ENCODE data around the gene ASTN2.

Gene ASTN2

GRCh38 chr9:117414906-117415331 lies at the start of gene ASTN2:
TSS of gene ASTN2 (minus strand) at chr9:117415057. CDS start at chr9:117414938, 119 bp downstream.
- Mint-ChIP-seq H3K4me1 (ENCODE audit: low read depth) (peaks cover 2% of the 10 kb centered on the region), H3K9me3 (no peaks in the 10 kb centered on the region), H3K27me3 (ENCODE audit: low read depth) (peaks cover 33% of the 10 kb centered on the region), H3K4me3 (no peak within 1 kb of the TSS), H3K27ac (no peak within 1 kb of the TSS), H3K36me3 (ENCODE audit: low read depth) (no peaks in the 10 kb centered on the region)

- no peaks in the 10 kb centered on the region for H3K9me3 Mint-ChIP-seq
- H3K27me3 Mint-ChIP-seq (ENCODE audit: low read depth): no peaks in the 10 kb centered on the region
- no peaks in the 10 kb centered on the region for H3K4me1 Mint-ChIP-seq (ENCODE audit: low read depth)
- H3K36me3 Mint-ChIP-seq (ENCODE audit: low read depth): no peaks in the 10 kb centered on the region
- no peak overlapping the region for H3K4me3 Mint-ChIP-seq
- H3K27ac Mint-ChIP-seq: no peak overlapping the region
Measured at GRCh38 chr9:117462861-117463260, 48.0 kb upstream of the ASTN2 start.

- no peaks in the 10 kb centered on the region for H3K27me3 Mint-ChIP-seq (ENCODE audit: low read depth)
- no peaks in the 10 kb centered on the region for H3K36me3 Mint-ChIP-seq (ENCODE audit: low read depth)
- H3K4me1 Mint-ChIP-seq (ENCODE audit: low read depth): no peaks in the 10 kb centered on the region
- no peak overlapping the region for H3K27ac Mint-ChIP-seq
- no peaks in the 10 kb centered on the region for H3K9me3 Mint-ChIP-seq
- H3K4me3 Mint-ChIP-seq: no peak overlapping the region
Measured at GRCh38 chr9:117461386-117461785, 46.5 kb upstream of the ASTN2 start.

- Mint-ChIP-seq H3K9me3 (no peaks in the 10 kb centered on the region), H3K27ac (no peak overlapping the region), H3K27me3 (ENCODE audit: low read depth) (no peaks in the 10 kb centered on the region), H3K4me1 (ENCODE audit: low read depth) (no peaks in the 10 kb centered on the region), H3K4me3 (no peak overlapping the region), H3K36me3 (ENCODE audit: low read depth) (no peaks in the 10 kb centered on the region)
Measured at GRCh38 chr9:117460743-117461142, 45.9 kb upstream of the ASTN2 start.

GRCh38 chr9:117459913-117460312 lies 45.1 kb upstream of the ASTN2 start:
- Mint-ChIP-seq H3K9me3 (no peaks in the 10 kb centered on the region), H3K4me3 (no peak overlapping the region), H3K27me3 (ENCODE audit: low read depth) (no peaks in the 10 kb centered on the region), H3K4me1 (ENCODE audit: low read depth) (no peaks in the 10 kb centered on the region), H3K27ac (no peak overlapping the region), H3K36me3 (ENCODE audit: low read depth) (no peaks in the 10 kb centered on the region)

- Mint-ChIP-seq H3K9me3 (no peaks in the 10 kb centered on the region), H3K27me3 (ENCODE audit: low read depth) (no peaks in the 10 kb centered on the region), H3K27ac (no peak overlapping the region), H3K4me1 (ENCODE audit: low read depth) (no peaks in the 10 kb centered on the region), H3K36me3 (ENCODE audit: low read depth) (no peaks in the 10 kb centered on the region), H3K4me3 (no peak overlapping the region)
Measured at GRCh38 chr9:117458066-117458465, 43.2 kb upstream of the ASTN2 start.

GRCh38 chr9:117454711-117455110 lies 39.9 kb upstream of the ASTN2 start:
- no peaks in the 10 kb centered on the region for H3K27me3 Mint-ChIP-seq (ENCODE audit: low read depth)
- no peaks in the 10 kb centered on the region for H3K36me3 Mint-ChIP-seq (ENCODE audit: low read depth)
- H3K4me1 Mint-ChIP-seq (ENCODE audit: low read depth): no peaks in the 10 kb centered on the region
- no peak overlapping the region for H3K27ac Mint-ChIP-seq
- H3K4me3 Mint-ChIP-seq: no peak overlapping the region
- no peaks in the 10 kb centered on the region for H3K9me3 Mint-ChIP-seq

- H3K9me3 Mint-ChIP-seq: no peaks in the 10 kb centered on the region
- H3K27me3 Mint-ChIP-seq (ENCODE audit: low read depth): no peaks in the 10 kb centered on the region
- H3K27ac Mint-ChIP-seq: no peak overlapping the region
- no peaks in the 10 kb centered on the region for H3K4me1 Mint-ChIP-seq (ENCODE audit: low read depth)
- H3K4me3 Mint-ChIP-seq: no peak overlapping the region
- H3K36me3 Mint-ChIP-seq (ENCODE audit: low read depth): no peaks in the 10 kb centered on the region
Measured at GRCh38 chr9:117453737-117454136, 38.9 kb upstream of the ASTN2 start.

- Mint-ChIP-seq H3K9me3 (no peaks in the 10 kb centered on the region), H3K4me3 (no peak overlapping the region), H3K4me1 (ENCODE audit: low read depth) (no peaks in the 10 kb centered on the region), H3K27me3 (ENCODE audit: low read depth) (no peaks in the 10 kb centered on the region), H3K36me3 (ENCODE audit: low read depth) (no peaks in the 10 kb centered on the region), H3K27ac (no peak overlapping the region)
Measured at GRCh38 chr9:117451311-117451710, 36.5 kb upstream of the ASTN2 start.

- H3K9me3 Mint-ChIP-seq: no peaks in the 10 kb centered on the region
- no peak overlapping the region for H3K4me3 Mint-ChIP-seq
- no peak overlapping the region for H3K27ac Mint-ChIP-seq
- H3K27me3 Mint-ChIP-seq (ENCODE audit: low read depth): no peaks in the 10 kb centered on the region
- H3K4me1 Mint-ChIP-seq (ENCODE audit: low read depth): no peaks in the 10 kb centered on the region
- no peaks in the 10 kb centered on the region for H3K36me3 Mint-ChIP-seq (ENCODE audit: low read depth)
Measured at GRCh38 chr9:117448066-117448465, 33.2 kb upstream of the ASTN2 start.

GRCh38 chr9:117445631-117446030 lies 30.8 kb upstream of the ASTN2 start:
- no peak overlapping the region for H3K27ac Mint-ChIP-seq
- H3K27me3 Mint-ChIP-seq (ENCODE audit: low read depth): no peaks in the 10 kb centered on the region
- no peaks in the 10 kb centered on the region for H3K36me3 Mint-ChIP-seq (ENCODE audit: low read depth)
- no peaks in the 10 kb centered on the region for H3K4me1 Mint-ChIP-seq (ENCODE audit: low read depth)
- no peak overlapping the region for H3K4me3 Mint-ChIP-seq
- no peaks in the 10 kb centered on the region for H3K9me3 Mint-ChIP-seq

- H3K4me1 Mint-ChIP-seq (ENCODE audit: low read depth): no peaks in the 10 kb centered on the region
- no peak overlapping the region for H3K27ac Mint-ChIP-seq
- H3K27me3 Mint-ChIP-seq (ENCODE audit: low read depth): no peaks in the 10 kb centered on the region
- no peaks in the 10 kb centered on the region for H3K9me3 Mint-ChIP-seq
- H3K4me3 Mint-ChIP-seq: no peak overlapping the region
- no peaks in the 10 kb centered on the region for H3K36me3 Mint-ChIP-seq (ENCODE audit: low read depth)
Measured at GRCh38 chr9:117444501-117444900, 29.6 kb upstream of the ASTN2 start.

- Mint-ChIP-seq H3K4me3 (no peak overlapping the region), H3K9me3 (no peaks in the 10 kb centered on the region), H3K27ac (no peak overlapping the region), H3K36me3 (ENCODE audit: low read depth) (no peaks in the 10 kb centered on the region), H3K27me3 (ENCODE audit: low read depth) (no peaks in the 10 kb centered on the region), H3K4me1 (ENCODE audit: low read depth) (no peaks in the 10 kb centered on the region)
Measured at GRCh38 chr9:117437283-117437682, 22.4 kb upstream of the ASTN2 start.

GRCh38 chr9:117435630-117436261 lies 20.9 kb upstream of the ASTN2 start:
- Mint-ChIP-seq H3K9me3 (no peaks in the 10 kb centered on the region), H3K36me3 (ENCODE audit: low read depth) (no peaks in the 10 kb centered on the region), H3K4me1 (ENCODE audit: low read depth) (no peaks in the 10 kb centered on the region), H3K27ac (no peak overlapping the region), H3K27me3 (ENCODE audit: low read depth) (no peaks in the 10 kb centered on the region), H3K4me3 (no peak overlapping the region)

- H3K4me3 Mint-ChIP-seq: no peak overlapping the region
- no peak overlapping the region for H3K27ac Mint-ChIP-seq
- H3K27me3 Mint-ChIP-seq (ENCODE audit: low read depth): no peaks in the 10 kb centered on the region
- H3K4me1 Mint-ChIP-seq (ENCODE audit: low read depth): no peaks in the 10 kb centered on the region
- H3K9me3 Mint-ChIP-seq: no peaks in the 10 kb centered on the region
- H3K36me3 Mint-ChIP-seq (ENCODE audit: low read depth): no peaks in the 10 kb centered on the region
Measured at GRCh38 chr9:117434566-117434965, 19.7 kb upstream of the ASTN2 start.

GRCh38 chr9:117430813-117431212 lies 16.0 kb upstream of the ASTN2 start:
- Mint-ChIP-seq H3K27ac (no peak overlapping the region), H3K9me3 (no peaks in the 10 kb centered on the region), H3K27me3 (ENCODE audit: low read depth) (no peaks in the 10 kb centered on the region), H3K36me3 (ENCODE audit: low read depth) (no peaks in the 10 kb centered on the region), H3K4me1 (ENCODE audit: low read depth) (no peaks in the 10 kb centered on the region), H3K4me3 (no peak overlapping the region)

All from T-helper 1 cell treated with Interleukin-12 subunit alpha and Interleukin-12 subunit beta and Interleukin-4 antibody, amounts not matched to agents 30 μg/mL and 1 μg/mL, for 36 hours (primary cell).